ENCODE results near the gene CMTM4. TPM values are rescaled to one million over a fixed set of nuclear protein-coding genes. Genes with fewer than 3 reads are reported as not detected.

CMTM4 gene
- total and polyA plus RNA-seq, 2 of the 4 experiments (the other 2 are of a cell fraction): 9.0 to 14.5 TPM

DNA sequence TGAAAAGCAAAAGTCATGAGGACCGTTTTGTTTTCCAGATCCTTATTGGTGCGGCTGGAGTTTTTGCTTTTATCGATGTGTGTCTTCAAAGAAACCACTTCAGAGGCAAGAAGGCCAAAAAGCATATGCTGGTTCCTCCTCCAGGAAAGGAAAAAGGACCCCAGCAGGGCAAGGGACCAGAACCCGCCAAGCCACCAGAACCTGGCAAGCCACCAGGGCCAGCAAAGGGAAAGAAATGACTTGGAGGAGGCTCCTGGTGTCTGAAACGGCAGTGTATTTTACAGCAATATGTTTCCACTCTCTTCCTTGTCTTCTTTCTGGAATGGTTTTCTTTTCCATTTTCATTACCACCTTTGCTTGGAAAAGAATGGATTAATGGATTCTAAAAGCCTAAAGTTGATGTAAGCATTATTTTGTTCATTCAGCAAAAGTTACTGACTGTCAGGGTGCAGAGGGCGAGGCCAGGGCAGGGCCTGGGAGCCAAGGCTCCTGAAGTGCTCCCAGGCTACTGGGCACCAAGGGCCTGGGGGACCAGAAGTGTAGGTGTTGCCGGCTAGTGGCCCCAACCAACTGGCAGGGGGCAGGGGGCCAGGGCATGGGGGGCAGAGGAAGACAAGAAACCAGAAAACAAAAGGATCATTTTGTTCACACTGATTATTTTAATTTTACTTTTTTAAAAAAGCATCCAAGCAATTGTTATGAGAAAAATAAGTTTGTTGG lies 108.5 kb downstream of the CMTM4 start:
- no peak for ATAC-seq (ENCODE audit: low read depth)
- 50% methylated on average over 2 of the region's 7 CpGs; no CpG with 5 or more reads in 1 of the 2 experiments for WGBS, 2 experiments (ENCODE audit: extremely low coverage in 2 of 2, insufficient read length in 1 of 2)
- intact Hi-C loops (cut with micrococcal nuclease): loop anchor here (5.0 kb wide), 2 partner anchors 111 to 181 kb away; no protein-coding TSS in a partner anchor

More for the DNA sequence above, 108.5 kb downstream of the CMTM4 start:
- H3K27ac ChIP-seq (ENCODE audit: insufficient read depth, low read length): no peak overlapping the region
- BruUV-seq (replicated peaks): no TSS peak
- no peak overlapping the region for H3K18ac ChIP-seq (ENCODE audit: low read depth, low read length)
- H3K36me3 ChIP-seq (ENCODE audit: control insufficient read depth, insufficient read depth, low read length): no peaks in the 10 kb centered on the region
- ChIA-PET POLR2A (ENCODE audit: unreplicated experiment) (interaction anchor here (0.6 kb wide), 1 partner anchor 78 kb away, joined by 10 read pairs; no protein-coding TSS in a partner anchor), CTCF (no interaction called here)
- no peak overlapping the region for H3K23ac ChIP-seq (ENCODE audit: low read depth, low read length)
- no peaks in the 10 kb centered on the region for H4K20me1 ChIP-seq (ENCODE audit: insufficient read depth, low read length)
- H4K5ac ChIP-seq (ENCODE audit: low read depth, low read length): no peak overlapping the region
- H2BK120ac ChIP-seq (ENCODE audit: low read depth, low read length): no peak overlapping the region
- H2BK15ac ChIP-seq (ENCODE audit: low read depth, low read length): no peak overlapping the region
- H3K9me3 ChIP-seq (ENCODE audit: control insufficient read depth, insufficient read depth, low read length): no peaks in the 10 kb centered on the region
- no peak for TF ChIP-seq FOS (IDR thresholded peaks at IDR 0.05; ENCODE audit: low read depth, low read length)
- no peak for TF ChIP-seq MXI1 (IDR thresholded peaks at IDR 0.05; ENCODE audit: borderline replicate concordance, low read depth, low read length)
- no peaks in the 10 kb centered on the region for H3K9me1 ChIP-seq (ENCODE audit: insufficient read depth, low read length)
- in situ Hi-C loops (cut with MboI; ENCODE audit: low sequenced_read_pairs): no loop called here
- H3K4ac ChIP-seq (ENCODE audit: low read depth, low read length): no peak overlapping the region
- H3K9ac ChIP-seq (ENCODE audit: low read depth, low read length): no peak overlapping the region
- DNase-seq: no peak
- H3K4me3 ChIP-seq (ENCODE audit: insufficient read depth, low read depth, low read length): no peak overlapping the region
- H3K14ac ChIP-seq (replicated peaks; ENCODE audit: low read depth, low read length): no peak overlapping the region
- peaks cover 20% of the 10 kb centered on the region for H3K27me3 ChIP-seq (ENCODE audit: control insufficient read depth, insufficient read depth, low read length)
- no peak overlapping the region for H4K8ac ChIP-seq (ENCODE audit: low read depth in 2 of 2, low read length in 2 of 2)
- H2BK20ac ChIP-seq (ENCODE audit: low read depth, low read length): no peak overlapping the region
- H2AK5ac ChIP-seq (ENCODE audit: low read depth, low read length): no peak overlapping the region
- no peak overlapping the region for H3K56ac ChIP-seq (ENCODE audit: extremely low read depth, insufficient read depth, low read length)
- H2AFZ ChIP-seq (replicated peaks; ENCODE audit: low read length, poor library complexity): peak overlapping the region; percentile 66
- H4K91ac ChIP-seq (ENCODE audit: insufficient read depth, low read depth, low read length): no peak overlapping the region
- dilution Hi-C loops (cut with HindIII; ENCODE audit: low sequenced_read_pairs, unreplicated experiment): no loop called here
- H3K79me1 ChIP-seq (ENCODE audit: low read depth in 1 of 2, low read length in 2 of 2): no peaks in the 10 kb centered on the region
- no peak overlapping the region for H2BK5ac ChIP-seq (ENCODE audit: low read depth, low read length, poor library complexity, severe bottlenecking)
- H3K4me1 ChIP-seq (ENCODE audit: control insufficient read depth, insufficient read depth, low read length): no peaks in the 10 kb centered on the region
- H2AK9ac ChIP-seq (replicated peaks; ENCODE audit: low read depth, low read length, poor library complexity): no peak overlapping the region
- no peak overlapping the region for H3K4me2 ChIP-seq (ENCODE audit: low read depth, low read length)

Measured in IMR-90 (cell line).